SK-N-MC (cell line): Measurements from ENCODE around the gene CBFA2T2.

Source experiments
- DNase-seq: peaks from one replicate; pipeline ENCODE4 v3.0.0-alpha.2; 2011; ENCODE audit warnings: low read depth, low spot score
- H3K27ac ChIP-seq: fragments of 200-600 bp; sonication (generic); 2 replicates; pipeline ENCODE4 v1.5.1; 2016; ENCODE audit warnings: mixed run types
- H3K36me3 ChIP-seq: fragments of 200-600 bp; sonication (generic); 2 replicates; pipeline ENCODE4 v1.6.1; 2017; ENCODE audit warnings: antibody characterized with exemption, low read length, mixed read lengths; ENCODE audit not compliant: insufficient read depth
- H3K4me3 ChIP-seq: fragments of 200-600 bp; sonication (generic); 2 replicates; pipeline ENCODE4 v1.5.1; 2016
- H3K9ac ChIP-seq: fragments of 200-600 bp; sonication (generic); 2 replicates; pipeline ENCODE4 v1.8.0; 2017; ENCODE audit warnings: mixed run types, mixed read lengths; ENCODE audit not compliant: insufficient read length
- H3K9me3 ChIP-seq: fragments of 200-600 bp; sonication (generic); 2 replicates; pipeline ENCODE4 v1.6.1; 2017; ENCODE audit warnings: low read depth, mild to moderate bottlenecking, antibody characterized with exemption, low read length, moderate library complexity, mixed read lengths
- EZH2 ChIP-seq: fragments of 200-600 bp; sonication (generic); IDR thresholded peaks from one replicate; pipeline ENCODE4 v1.6.1; 2017; ENCODE audit warnings: antibody characterized with exemption
- FOXP2 ChIP-seq: optimal IDR thresholded peaks from 2 replicates; pipeline ENCODE3; 2011; ENCODE audit warnings: mild to moderate bottlenecking, moderate library complexity; ENCODE audit not compliant: insufficient read depth; ENCODE audit errors: extremely low read length, control extremely low read depth
- POLR2AphosphoS5 ChIP-seq: IDR thresholded peaks from 2 replicates; pipeline ENCODE4 v1.6.1; 2012; ENCODE audit warnings: mild to moderate bottlenecking, low read depth, low read length, borderline replicate concordance

The CBFA2T2 gene

DNA sequence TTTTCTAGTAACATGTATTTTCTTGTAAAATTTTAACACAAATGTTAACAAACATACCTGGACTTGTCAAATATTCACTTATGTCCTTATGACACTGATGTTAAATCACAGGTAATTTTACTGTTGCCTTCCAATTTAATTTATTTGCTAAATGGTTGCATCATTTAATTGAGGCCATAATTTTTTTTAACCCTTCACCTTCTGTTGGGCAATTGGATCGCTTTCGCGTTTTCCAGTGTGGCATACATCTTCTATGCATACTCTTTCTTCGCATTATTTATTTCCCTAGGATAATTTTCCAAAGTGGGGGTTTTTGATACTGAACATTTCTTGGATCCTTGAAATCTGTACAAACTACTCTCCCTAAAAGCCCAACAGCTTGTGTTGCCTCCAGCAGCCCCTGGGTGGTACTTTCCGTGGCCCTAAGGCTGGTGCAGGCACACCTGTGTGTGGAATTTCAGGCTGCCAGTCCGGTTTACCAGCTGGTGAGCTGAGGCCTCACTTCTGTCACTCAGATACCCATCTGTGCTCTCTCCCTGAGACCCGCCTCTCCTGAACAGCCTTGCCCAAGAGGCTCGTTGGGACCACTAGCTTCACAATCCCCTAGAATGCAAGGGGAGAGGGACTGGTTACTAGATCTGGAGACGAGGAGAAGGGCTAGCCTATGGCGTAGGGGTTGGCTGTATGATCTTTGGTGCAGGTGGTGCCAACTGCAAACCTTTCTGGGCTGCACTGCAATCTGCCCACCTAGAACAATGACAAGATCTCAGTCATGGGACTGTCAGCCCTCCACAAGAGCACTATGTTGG, 161.1 kb downstream of the CBFA2T2 start:
- H3K9ac ChIP-seq: no peak overlapping the region
- H3K4me3 ChIP-seq: no peak overlapping the region
- DNase-seq: no peak
- H3K36me3 ChIP-seq: no peaks in the 10 kb centered on the region
- no peaks in the 10 kb centered on the region for H3K9me3 ChIP-seq
- TF ChIP-seq POLR2AphosphoS5 (no peak), EZH2 (no peak), FOXP2 (no peak)
- H3K27ac ChIP-seq: no peak overlapping the region

DNA sequence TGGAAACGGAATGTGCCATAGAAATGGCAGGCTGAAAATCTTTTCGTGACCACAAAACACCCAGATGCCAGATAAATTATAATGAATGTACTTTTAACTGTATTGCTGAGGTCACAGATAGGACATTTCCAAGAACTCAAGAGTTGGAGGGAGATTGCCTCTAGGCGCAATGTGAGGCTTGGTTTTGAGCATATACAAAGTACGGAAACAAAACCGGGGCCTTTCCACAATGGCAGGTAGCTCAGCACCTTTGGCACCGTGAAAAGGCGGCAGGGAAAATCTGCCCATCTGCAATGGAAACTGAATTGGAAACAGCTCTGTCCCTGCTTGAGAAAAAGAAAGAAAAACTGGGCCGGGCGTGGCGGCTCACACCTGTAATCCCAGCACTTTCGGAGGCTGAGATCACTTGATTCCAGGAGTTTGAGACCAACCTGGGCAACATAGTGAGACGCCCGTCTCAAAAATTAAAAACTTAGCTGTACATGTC, 161.7 kb downstream of the CBFA2T2 start:
- no peaks in the 10 kb centered on the region for H3K9me3 ChIP-seq
- no peak for DNase-seq
- H3K36me3 ChIP-seq: no peaks in the 10 kb centered on the region
- H3K9ac ChIP-seq: no peak overlapping the region
- H3K4me3 ChIP-seq: no peak overlapping the region
- TF ChIP-seq FOXP2: no peak
- no peak for TF ChIP-seq POLR2AphosphoS5
- no peak overlapping the region for H3K27ac ChIP-seq

DNA sequence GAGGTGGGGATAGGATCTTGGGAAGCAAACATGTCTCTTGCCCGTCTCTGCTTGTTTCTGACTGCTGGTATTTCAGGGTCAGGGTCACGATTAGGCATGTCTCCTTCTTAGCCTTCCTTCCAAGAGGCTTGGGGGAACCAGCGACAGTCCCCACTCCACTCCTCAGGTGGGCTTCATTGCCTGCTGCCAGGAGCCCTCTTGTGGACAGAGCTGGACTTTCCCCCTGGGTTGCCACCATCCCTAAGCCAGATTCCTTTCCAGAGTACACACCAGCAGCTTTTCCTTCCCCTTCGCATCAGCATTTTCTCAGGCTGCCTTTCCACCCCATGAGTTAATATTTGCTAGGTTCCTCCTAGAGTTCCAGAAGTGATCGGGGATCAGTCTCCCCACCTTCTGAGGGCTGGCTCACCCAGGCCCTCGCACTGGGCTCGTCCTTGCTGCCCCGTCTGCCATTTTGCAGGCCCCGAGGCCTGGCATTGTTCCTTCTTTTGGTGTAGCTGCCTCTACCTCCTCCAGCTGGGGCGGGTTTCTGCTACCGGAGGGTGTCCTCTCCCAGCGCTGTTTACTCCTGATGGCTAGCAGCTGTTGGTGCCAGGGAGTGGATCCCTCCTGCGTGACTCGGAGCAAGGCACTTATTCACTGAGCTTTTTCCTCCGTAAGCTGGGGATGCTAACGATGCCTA, 163.5 kb downstream of the CBFA2T2 start:
- Histone ChIP-seq H3K36me3 (no peaks in the 10 kb centered on the region), H3K9me3 (no peaks in the 10 kb centered on the region), H3K4me3 (no peak overlapping the region), H3K27ac (no peak overlapping the region), H3K9ac (no peak overlapping the region)
- peak; percentile 32 for DNase-seq
- TF ChIP-seq EZH2 (no peak), POLR2AphosphoS5 (peak; percentile 26; the same call in 1 of the 2 replicates), FOXP2 (no peak)

DNA sequence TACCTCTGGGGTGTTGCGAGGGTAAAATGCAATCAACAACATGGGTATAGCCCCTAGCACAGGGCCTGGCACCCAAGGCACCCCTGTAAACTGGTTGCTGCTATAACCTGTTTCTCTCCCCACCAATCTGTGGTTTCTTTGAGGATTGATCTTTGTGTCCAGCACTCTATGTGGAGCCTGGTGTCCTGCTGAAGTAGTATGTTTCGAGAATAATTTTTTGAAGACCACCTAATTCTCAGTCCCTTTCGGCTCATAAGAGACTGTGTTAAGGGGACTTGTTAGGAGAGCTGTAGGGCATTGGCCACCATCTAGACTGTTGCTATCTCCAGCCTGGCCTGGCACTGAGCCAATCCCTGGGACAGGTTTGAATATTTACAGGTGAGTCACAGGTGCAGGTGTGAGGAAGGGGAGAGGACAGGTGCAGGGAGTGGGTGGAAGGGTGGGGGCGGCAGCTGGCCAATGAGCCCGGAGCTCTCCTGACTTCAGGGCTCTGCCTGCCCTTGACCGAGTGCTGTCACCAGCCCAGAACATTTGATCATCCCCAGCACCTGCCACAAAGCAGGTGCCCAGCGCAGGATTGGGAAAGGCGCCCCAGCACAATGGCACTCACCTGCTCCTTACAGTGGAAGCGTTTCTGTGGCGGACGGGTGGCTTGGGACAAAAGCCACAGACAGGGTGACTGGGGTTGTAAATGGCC, 164.2 kb downstream of the CBFA2T2 start:
- Histone ChIP-seq H3K4me3 (no peak overlapping the region), H3K27ac (no peak overlapping the region), H3K36me3 (no peaks in the 10 kb centered on the region), H3K9me3 (no peaks in the 10 kb centered on the region), H3K9ac (no peak overlapping the region)
- peak; percentile 7; the same call in 1 of the 2 replicates for TF ChIP-seq POLR2AphosphoS5
- TF ChIP-seq FOXP2: no peak
- TF ChIP-seq EZH2: no peak
- DNase-seq: no peak

DNA sequence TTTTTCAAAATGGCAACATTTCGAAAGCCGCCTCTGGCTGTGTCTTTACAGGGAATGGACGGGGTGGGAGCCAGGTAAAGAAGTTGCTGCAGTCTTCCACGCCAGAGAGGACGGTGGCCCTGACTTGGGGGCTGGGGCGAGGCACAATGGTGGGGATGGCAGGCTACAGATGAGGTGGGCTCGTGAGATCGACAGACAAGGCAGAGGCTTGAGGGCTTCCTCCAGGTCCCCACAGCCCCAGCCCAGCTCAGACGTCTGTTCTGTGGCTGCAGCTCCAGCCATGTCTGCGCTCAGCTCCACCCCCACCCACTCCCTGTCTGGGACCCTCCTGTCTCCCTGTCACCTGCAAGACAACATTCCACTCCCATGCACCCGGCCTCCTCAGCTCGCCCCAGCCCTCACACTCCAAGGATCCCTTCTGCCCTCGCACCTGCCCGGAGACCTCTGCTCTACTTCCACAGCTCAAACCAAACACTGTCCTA, 164.8 kb downstream of the CBFA2T2 start:
- H3K9ac ChIP-seq: no peak overlapping the region
- no peak for DNase-seq
- no peaks in the 10 kb centered on the region for H3K9me3 ChIP-seq
- H3K4me3 ChIP-seq: no peak overlapping the region
- H3K27ac ChIP-seq: no peak overlapping the region
- H3K36me3 ChIP-seq: no peaks in the 10 kb centered on the region
- TF ChIP-seq FOXP2: no peak

DNA sequence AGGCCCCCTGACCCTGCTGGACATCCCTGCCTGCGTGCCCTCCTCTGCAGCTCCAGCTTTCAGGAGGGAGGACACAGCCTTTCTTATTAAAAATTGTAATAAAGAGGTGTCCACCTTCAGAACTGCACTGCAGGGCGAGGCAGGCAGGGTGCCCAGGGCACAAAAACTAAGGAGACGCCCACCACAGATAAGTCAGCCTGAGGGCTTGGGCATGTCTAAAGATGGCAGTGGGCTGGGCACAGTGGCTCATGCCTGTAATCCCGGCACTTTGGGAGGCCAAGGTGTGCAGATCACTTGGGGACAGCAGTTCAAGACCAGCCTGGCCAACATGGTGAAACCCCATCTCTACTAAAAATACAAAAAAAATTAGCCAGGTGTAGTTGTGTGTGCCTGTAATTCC, 165.3 kb downstream of the CBFA2T2 start:
- DNase-seq: no peak
- Histone ChIP-seq H3K27ac (no peak overlapping the region), H3K36me3 (no peaks in the 10 kb centered on the region), H3K9me3 (no peaks in the 10 kb centered on the region), H3K4me3 (no peak overlapping the region), H3K9ac (no peak overlapping the region)
- no peak for TF ChIP-seq EZH2
- no peak for TF ChIP-seq FOXP2
- TF ChIP-seq POLR2AphosphoS5: no peak

DNA sequence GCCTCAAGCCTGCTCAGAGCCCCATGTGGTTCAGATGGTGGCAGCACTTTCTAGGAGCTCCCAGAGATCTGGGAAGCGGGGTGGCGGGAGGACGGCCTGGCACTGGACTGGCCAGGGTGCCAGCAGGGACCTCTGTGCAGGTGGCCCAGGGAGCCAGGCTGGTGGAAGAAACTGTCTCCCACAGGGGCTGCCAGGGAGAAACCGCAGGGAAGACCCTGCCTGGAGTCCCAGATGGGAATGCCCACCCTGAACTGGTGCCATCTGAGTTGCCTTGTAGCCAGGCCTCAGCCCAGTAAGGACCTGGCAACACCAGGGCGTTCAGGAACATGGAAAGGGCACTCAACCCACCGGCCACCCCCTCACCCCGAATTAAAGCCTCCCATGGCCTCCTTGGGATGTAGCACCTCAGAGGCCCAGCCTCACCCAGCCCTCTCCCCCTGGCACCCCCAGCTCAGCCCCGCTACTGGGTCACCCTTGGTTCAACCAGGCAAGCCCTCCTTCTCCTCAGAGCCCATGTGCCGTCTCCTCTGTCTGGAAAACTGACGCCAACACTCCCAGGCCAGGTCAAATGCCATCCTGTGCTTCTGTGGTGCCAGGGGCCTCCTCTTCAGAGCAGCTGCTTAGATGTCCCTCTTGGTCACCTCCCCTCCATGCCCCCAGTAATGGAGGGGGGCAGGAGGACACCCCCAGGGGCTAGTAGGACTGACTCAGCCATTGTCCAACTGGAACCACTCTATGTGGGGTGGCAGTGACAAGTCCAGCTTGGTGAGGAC, 166.3 kb downstream of the CBFA2T2 start:
- TF ChIP-seq FOXP2 (no peak), EZH2 (no peak), POLR2AphosphoS5 (no peak)
- Histone ChIP-seq H3K4me3 (no peak overlapping the region), H3K27ac (no peak overlapping the region), H3K9me3 (no peaks in the 10 kb centered on the region), H3K36me3 (no peaks in the 10 kb centered on the region), H3K9ac (no peak overlapping the region)
- DNase-seq: no peak
